Left ventricle myocardium inferior (tissue), 1 donor: Measurements from ENCODE around the gene PPOX. TPM values are rescaled to one million over a fixed set of nuclear protein-coding genes. Genes with fewer than 3 reads are reported as not detected.
A peak's percentile ranks its signal among the peaks of the same experiment; 100 is the strongest.

Experiments
- DNase-seq: peaks from one replicate; pipeline ENCODE4 v3.0.0-alpha.2; 2020
- H3K27ac ChIP-seq: fragments of 200-600 bp; replicated peaks from 2 replicates; pipeline ENCODE4 v1.8.0; 2021
- H3K27me3 ChIP-seq: fragments of 200-600 bp; 2 replicates; pipeline ENCODE4 v1.8.0; 2021; ENCODE audit warnings: low read depth
- H3K36me3 ChIP-seq: fragments of 200-600 bp; 2 replicates; pipeline ENCODE4 v1.8.0; 2021
- H3K4me1 ChIP-seq: fragments of 200-600 bp; 2 replicates; pipeline ENCODE4 v1.8.0; 2021
- H3K4me3 ChIP-seq: fragments of 200-600 bp; 2 replicates; pipeline ENCODE4 v1.8.0; 2021; ENCODE audit warnings: mild to moderate bottlenecking, moderate library complexity
- H3K9me3 ChIP-seq: fragments of 200-600 bp; replicated peaks from 2 replicates; pipeline ENCODE4 v1.8.0; 2021
- CTCF ChIP-seq: fragments of 200-600 bp; IDR thresholded peaks from 2 replicates; pipeline ENCODE4 v1.8.0; 2021; ENCODE audit warnings: antibody characterized with exemption, mild to moderate bottlenecking, borderline replicate concordance
- intact Hi-C: fragments of 100-400 bp; cut with micrococcal nuclease; formaldehyde crosslinking; loops from one replicate; pipeline ENCODE4 v1.11.0; 2022
- total RNA-seq: library from RNA; stranded (reverse); fragmentation: NEBNext Ultra II Directional; extraction: Animal tissue kit (Norgen Biotek cat#: 25700); gene quantifications from one replicate; pipeline ENCODE4 v1.2.1, GENCODE V29; 2021
- donor health status: DM: no; HTN: yes; CAD: no; lungs with severe emphysema.

Gene PPOX
- total RNA-seq, 1 donor from 2014 or later: 15.2 TPM

GRCh38 chr1:161172776-161173376 is 6.7 kb downstream of the PPOX start:
- Histone ChIP-seq H3K27me3 (no peaks in the 10 kb centered on the region), H3K4me1 (peaks cover 44% of the 10 kb centered on the region), H3K27ac (peak overlapping the region; percentile 34), H3K36me3 (peaks cover 69% of the 10 kb centered on the region), H3K9me3 (no peaks in the 10 kb centered on the region), H3K4me3 (no peak overlapping the region)
- DNase-seq: no peak
- intact Hi-C loops: no loop called here
- TF ChIP-seq CTCF: no peak

- intact Hi-C loops: no loop called here
- peak overlapping the region; percentile 34 for H3K27ac ChIP-seq
- H3K27me3 ChIP-seq: no peaks in the 10 kb centered on the region
- H3K4me1 ChIP-seq: peaks cover 47% of the 10 kb centered on the region
- no peaks in the 10 kb centered on the region for H3K9me3 ChIP-seq
- no peak for TF ChIP-seq CTCF
- H3K36me3 ChIP-seq: peaks cover 69% of the 10 kb centered on the region
- no peak overlapping the region for H3K4me3 ChIP-seq
- no peak for DNase-seq
Observed at GRCh38 chr1:161173711-161174110, 7.5 kb downstream of the PPOX start.

- Histone ChIP-seq H3K27me3 (no peaks in the 10 kb centered on the region), H3K4me1 (peaks cover 47% of the 10 kb centered on the region), H3K27ac (no peak overlapping the region), H3K36me3 (peaks cover 58% of the 10 kb centered on the region), H3K9me3 (no peaks in the 10 kb centered on the region), H3K4me3 (no peak overlapping the region)
- no peak for TF ChIP-seq CTCF
- intact Hi-C loops: no loop called here
- DNase-seq: no peak
Observed at GRCh38 chr1:161174911-161175310, 8.7 kb downstream of the PPOX start.

- H3K4me3 ChIP-seq: peak overlapping the region; percentile 85
- peaks cover 47% of the 10 kb centered on the region for H3K4me1 ChIP-seq
- no peaks in the 10 kb centered on the region for H3K27me3 ChIP-seq
- H3K36me3 ChIP-seq: peaks cover 48% of the 10 kb centered on the region
- intact Hi-C loops: no loop called here
- DNase-seq: no peak
- no peak for TF ChIP-seq CTCF
- H3K9me3 ChIP-seq: no peaks in the 10 kb centered on the region
- peak overlapping the region; percentile 91 for H3K27ac ChIP-seq
Observed at GRCh38 chr1:161175771-161176453, 9.7 kb downstream of the PPOX start.

- H3K36me3 ChIP-seq: peaks cover 41% of the 10 kb centered on the region
- intact Hi-C loops: no loop called here
- DNase-seq: no peak
- TF ChIP-seq CTCF: no peak
- peak overlapping the region; percentile 85 for H3K4me3 ChIP-seq
- H3K9me3 ChIP-seq: no peaks in the 10 kb centered on the region
- no peaks in the 10 kb centered on the region for H3K27me3 ChIP-seq
- H3K4me1 ChIP-seq: peaks cover 47% of the 10 kb centered on the region
- peak overlapping the region; percentile 91 for H3K27ac ChIP-seq
Observed at GRCh38 chr1:161176468-161177111, 10.4 kb downstream of the PPOX start.
